GM19397 (cell line): Measurements from ENCODE around the gene PGAP3.
"Not testable (repeated sequence)": the region's sequence is repeated elsewhere in the genome, so short reads cannot be mapped to it uniquely, and the experiment has no call there.

Experiments used
- ATAC-seq: cut with Tn5 transposase; IDR thresholded peaks from one replicate; pipeline ENCODE4 v1.9.1; 2021; ENCODE audit warnings: mild to moderate bottlenecking, moderate library complexity; ENCODE audit not compliant: unreplicated experiment

Gene PGAP3

GRCh38 chr17:39715375-39716072, 27.7 kb upstream of the PGAP3 start:
- ATAC-seq, result no peak

DNA sequence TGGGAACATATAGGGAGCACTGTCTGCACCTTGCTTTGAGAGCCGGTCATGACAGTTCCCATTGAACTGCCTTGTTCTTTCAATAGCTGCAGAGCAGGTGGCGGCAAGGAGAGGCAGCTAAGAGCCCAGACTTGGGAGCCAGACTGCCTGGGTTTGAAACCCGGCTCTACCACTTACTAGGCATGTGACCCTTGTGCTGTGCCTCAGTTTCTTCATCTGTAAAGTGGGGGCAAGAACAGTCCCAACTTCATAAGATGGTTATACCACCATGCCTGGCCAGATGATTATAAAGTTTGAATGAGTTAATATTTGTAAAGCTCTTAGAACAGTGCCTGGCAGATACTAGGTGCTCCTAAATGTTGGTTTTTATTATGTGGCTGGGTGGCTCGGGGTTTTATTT, 26.4 kb upstream of the PGAP3 start:
- no peak for ATAC-seq

DNA sequence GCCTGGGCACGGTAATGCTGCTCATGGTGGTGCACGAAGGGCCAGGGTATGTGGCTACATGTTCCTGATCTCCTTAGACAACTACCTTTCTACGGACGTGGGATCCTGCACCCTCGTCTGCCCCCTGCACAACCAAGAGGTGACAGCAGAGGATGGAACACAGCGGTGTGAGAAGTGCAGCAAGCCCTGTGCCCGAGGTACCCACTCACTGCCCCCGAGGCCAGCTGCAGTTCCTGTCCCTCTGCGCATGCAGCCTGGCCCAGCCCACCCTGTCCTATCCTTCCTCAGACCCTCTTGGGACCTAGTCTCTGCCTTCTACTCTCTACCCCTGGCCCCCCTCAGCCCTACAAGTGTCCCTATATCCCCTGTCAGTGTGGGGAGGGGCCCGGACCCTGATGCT, 24.0 kb upstream of the PGAP3 start:
- ATAC-seq, result no peak

- not testable (repeated sequence) for ATAC-seq
These were observed 23.2 kb upstream of the PGAP3 start for GRCh38 chr17:39711071-39711470.

DNA sequence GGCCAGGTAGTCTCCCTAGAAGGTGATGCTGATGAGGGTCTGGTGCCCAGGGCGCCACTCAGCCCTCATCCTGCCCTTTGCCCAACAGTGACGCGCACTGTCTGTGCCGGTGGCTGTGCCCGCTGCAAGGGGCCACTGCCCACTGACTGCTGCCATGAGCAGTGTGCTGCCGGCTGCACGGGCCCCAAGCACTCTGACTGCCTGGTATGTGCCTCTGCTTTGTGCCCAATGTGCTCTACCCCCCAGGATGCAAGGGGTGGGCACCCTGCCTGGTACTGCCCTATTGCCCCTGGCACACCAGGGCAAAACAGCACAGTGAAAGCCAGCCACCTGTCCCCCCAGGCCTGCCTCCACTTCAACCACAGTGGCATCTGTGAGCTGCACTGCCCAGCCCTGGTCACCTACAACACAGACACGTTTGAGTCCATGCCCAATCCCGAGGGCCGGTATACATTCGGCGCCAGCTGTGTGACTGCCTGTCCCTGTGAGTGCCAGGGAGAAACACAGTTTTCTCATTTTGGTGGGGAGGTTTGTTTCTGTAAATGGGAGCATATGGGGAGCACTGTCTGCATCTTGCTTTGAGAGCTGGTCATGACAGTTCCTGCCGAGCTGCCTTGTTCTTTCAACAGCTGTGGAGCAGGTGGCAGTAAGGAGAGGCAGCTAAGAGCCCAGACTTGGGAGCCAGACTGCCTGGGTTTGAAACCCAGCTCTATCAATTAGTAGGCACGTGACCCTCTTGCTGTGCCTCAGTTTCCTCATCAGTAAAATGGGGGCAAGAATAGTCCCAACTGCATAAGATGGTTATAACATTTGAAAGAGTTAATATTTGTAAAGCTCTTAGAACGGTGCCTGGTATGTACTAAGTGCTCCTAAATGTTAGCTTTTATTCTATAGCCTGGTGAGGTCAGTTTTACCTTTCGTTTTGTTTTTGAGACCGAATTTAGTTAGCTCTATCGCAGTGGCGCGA, 22.4 kb upstream of the PGAP3 start:
- no peak for ATAC-seq

DNA sequence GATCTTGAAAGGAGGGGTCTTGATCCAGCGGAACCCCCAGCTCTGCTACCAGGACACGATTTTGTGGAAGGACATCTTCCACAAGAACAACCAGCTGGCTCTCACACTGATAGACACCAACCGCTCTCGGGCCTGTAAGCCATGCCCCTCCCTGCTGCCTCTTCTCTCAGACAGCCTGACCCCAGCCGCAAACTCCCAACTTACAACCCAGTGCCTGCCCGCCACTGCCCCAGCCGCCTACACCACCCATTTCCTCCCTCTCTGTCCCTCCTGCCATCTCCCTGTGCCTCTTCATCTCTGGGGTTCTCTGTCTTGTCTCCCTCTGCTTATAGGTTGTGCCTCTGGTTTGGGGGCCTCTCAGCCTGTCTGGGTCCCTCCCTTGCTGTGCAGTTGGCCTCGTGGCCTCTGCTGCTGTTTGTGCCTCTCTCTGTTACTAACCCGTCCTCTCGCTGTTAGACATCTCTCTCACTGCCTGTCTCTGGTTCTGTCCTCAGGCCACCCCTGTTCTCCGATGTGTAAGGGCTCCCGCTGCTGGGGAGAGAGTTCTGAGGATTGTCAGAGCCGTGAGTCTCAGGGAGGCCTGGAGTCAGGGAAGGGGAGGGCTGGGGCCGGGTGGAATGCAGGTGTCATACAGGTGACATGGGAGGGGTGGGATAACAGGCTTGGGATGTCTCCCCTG, 21.6 kb upstream of the PGAP3 start:
- ATAC-seq, result no peak

- no peak for ATAC-seq
These were observed 19.1 kb upstream of the PGAP3 start for GRCh38 chr17:39706921-39707337.

- ATAC-seq, result no peak
These were observed 18.5 kb upstream of the PGAP3 start for GRCh38 chr17:39706383-39706782.

GRCh38 chr17:39705786-39706348, 18.0 kb upstream of the PGAP3 start:
- no peak for ATAC-seq

GRCh38 chr17:39704821-39705551, 17.1 kb upstream of the PGAP3 start:
- no peak for ATAC-seq

DNA sequence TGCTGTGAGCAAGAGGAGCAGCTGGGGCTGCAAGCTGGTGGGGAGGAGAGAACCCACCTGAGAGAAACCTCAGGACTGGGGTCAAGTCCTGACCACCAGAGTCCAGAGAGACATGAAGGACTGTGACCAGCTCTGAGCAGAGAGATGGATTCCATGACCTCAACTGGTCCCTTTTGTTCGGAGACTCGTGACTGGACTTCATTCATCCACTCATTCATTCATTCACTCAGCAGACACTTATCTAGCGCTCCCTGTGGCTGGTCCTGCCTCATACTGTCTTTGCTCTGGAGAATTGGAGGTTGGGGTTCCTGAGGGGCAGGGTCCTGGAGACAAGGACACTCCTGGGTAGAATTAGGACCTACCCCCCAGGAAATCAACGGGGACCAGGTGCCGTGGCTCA, 16.1 kb upstream of the PGAP3 start:
- ATAC-seq, result no peak

- ATAC-seq, result no peak
These were observed 15.3 kb upstream of the PGAP3 start for GRCh38 chr17:39702901-39703893.

DNA sequence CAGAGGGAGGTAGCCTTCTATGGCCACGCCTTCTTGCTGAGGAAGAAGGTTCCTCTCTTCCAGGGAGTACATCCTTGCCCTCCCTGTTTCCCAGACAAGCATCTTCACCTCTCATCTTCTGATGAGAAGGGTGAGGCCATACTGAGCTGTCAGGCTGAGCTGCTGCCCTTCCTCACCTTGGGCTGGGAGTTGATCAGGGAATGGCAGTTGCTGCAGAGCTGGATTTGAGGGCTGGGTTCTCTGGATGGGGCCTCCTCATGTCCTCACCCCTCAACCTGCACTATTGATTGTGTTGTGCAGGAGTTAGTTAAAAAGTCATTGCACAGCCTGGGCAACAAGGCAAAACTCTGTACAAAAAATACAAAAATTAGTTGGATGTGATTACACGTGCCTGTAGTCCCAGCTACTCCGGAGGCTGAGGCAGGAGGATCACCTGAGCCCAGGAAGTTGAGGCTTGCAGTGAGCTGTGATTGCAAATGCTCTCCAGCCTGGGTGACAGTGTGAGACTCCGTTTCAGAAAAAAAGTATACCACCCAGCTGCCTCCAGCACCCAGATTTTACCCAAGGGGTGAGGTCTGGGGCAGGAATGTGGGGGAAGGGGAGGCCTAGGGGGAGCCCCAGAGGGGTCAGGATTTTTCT, 14.0 kb upstream of the PGAP3 start:
- ATAC-seq, result no peak

DNA sequence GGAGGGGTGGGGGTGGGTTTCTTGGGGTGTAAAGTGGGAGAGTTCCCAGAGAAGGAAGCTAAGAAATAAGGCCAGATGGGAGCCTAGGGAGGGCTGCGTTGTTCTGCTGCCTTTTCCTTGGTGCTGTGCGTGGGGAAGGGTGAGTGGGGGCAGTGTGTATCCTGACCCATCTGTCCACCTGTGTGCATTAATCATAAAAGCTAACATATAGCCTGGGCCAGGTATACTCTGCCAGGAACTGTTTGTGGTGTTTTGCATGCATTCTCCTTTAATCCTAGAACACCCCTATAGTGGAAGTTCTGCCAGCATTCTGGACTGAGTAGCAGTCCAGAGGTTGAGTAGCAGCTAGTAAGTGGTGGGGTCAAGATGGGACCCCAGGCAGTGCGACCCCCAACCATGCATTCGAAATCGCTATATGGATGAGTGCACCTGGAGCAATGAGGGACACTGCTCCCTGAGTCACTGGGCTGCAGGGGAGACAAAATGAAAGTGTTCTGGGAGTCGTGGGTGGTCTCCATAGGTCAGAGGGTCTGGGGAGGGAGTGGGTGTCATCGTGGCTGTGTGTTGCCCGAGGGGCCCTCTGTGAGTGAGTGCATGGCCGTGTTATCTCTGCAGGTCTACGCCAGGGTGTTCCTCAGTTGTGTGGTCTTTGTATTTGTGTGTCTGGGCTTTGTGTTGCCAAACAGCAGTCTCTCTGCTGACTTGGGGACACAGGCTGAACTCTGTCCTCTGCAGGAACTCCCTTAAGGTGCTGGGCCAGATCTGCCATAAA, 13.3 kb upstream of the PGAP3 start:
- ATAC-seq, result no peak

GRCh38 chr17:39700148-39700987, 12.5 kb upstream of the PGAP3 start:
- no peak for ATAC-seq

DNA sequence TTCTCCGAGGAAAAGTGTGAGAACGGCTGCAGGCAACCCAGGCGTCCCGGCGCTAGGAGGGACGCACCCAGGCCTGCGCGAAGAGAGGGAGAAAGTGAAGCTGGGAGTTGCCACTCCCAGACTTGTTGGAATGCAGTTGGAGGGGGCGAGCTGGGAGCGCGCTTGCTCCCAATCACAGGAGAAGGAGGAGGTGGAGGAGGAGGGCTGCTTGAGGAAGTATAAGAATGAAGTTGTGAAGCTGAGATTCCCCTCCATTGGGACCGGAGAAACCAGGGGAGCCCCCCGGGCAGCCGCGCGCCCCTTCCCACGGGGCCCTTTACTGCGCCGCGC, 11.9 kb upstream of the PGAP3 start, which contains the start of gene ERBB2:
TSS of gene ERBB2 (plus strand) at position 247 of the 330 bp plus-strand sequence. CDS start 175 bp downstream, outside the sequence.
- no peak for ATAC-seq

- not testable (repeated sequence) for ATAC-seq
These were observed 11.4 kb upstream of the PGAP3 start for GRCh38 chr17:39699157-39699817.
